HG03558 (cell line): Measurements from ENCODE around the gene VWA1.
"Not testable (repeated sequence)": the region's sequence is repeated elsewhere in the genome, so short reads cannot be mapped to it uniquely, and the experiment has no call there.

Experiments
- ATAC-seq: cut with Tn5 transposase; IDR thresholded peaks from one replicate; pipeline ENCODE4 v1.9.1; 2021; ENCODE audit warnings: moderate number of reproducible peaks; ENCODE audit not compliant: unreplicated experiment; ENCODE audit errors: extremely low read depth

VWA1 gene

DNA sequence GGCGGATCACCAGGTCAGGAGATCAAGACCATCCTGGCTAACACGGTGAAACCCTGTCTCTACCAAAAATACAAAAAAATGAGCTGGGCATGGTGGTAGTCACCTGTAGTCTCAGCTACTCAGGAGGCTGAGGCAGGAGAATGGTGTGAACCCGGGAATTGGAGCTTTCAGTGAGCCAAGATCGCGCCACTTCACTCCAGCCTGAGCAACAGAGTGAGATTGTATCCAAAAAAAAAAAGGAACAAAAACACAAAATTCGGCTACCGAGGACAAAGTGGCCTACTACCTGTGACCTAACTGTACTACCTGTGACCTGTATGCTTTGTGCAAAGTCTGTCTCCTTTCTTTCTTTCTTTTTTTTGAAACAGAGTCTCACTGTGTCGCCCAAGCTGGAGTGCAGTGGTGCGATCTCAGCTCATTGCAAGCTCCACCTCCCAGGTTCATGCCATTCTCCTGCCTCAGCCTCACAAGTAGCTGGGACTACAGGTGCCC lies 32.5 kb upstream of the VWA1 start:
- not testable (repeated sequence) for ATAC-seq

DNA sequence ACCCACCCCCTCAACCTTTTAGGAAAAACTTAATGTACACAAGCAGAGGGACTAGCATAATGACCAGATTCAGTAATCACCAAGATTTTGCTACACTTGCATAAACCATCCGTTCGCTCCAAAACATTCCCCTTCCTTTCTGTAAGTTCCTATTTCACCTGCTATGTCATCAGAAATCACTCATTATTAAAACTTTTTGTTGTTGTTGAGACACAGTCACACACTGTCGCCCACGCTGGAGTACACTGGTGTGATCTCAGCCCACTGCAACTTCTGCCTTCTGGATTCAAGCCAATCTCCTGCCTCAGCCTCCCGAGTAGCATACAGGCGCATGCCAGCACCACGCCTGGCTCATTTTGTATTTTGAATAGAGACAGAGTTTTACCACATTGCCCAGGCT lies 31.8 kb upstream of the VWA1 start:
- no peak for ATAC-seq

DNA sequence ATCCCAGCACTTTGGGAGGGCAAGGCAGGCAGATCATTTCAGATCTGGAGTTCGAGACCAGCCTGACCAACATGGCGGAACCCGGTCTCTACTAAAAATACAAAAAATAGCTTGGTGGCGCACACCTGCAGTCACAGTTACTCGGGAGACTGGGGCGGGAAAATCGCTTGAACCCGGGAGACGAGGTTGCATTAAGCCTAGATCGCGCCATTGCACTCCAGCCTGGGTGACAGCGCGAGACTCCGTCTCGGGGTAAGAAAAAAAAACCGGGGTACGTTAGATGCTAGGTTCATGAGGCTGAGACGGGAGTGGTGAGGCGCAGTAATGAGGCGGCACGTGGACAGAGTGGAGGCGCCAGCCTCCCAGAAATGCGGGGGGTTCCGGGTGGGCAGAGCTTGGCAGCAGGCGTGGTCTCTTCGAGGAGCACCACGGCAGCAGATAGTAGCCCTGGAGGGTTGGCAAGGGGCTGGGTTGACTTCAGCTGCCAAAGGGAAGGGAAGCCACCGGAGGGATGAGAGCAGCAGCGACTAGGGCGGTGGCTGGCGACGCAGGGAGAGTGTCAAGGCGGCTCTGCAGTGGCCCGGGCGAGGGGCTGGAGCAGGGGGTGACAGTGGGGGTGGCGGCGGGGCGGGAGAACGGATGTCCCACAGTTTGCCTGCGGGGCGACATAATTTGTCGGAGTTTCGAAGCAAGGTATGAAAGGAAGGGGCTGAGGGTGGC lies 29.2 kb upstream of the VWA1 start:
- ATAC-seq, result no peak

DNA sequence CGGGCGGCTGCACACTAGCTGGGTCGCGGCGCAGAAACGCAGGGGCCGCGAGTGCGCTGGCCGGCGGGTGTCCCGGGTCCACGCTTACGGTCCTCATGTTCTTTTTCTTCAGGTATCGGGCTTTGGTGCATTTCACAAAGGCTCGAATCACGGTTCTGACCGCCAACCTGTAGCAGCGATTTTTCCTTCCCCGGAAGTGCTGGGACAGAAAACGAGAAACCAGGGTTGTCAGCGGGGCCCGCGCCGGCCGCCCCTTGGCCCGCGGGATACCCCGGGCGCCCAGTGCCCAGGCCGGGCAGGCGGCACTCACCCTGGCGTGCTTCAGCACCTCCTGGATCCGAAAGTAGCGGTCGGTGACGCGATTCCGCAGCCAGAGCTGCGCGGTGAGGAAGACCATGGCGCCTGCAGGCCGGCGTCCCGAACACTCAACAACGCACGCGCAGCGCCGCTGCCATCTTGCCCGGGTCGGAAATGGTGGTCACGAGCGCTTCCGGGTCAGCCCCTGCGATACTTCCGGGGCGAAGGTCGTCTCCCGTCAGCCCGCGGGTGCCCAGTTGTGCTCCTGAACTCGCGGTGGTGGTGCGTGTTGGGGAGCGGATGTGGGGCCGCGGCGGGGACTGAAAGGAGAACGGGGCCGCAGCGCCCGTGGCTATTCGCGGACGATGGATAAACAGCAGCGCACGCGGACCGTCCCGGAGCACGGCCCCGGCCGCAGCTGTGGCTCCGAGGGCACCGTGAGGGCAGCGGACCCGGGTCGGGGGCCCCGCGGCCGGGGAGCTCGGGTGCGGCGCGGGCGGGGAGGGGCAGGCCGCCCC lies 28.5 kb upstream of the VWA1 start, which contains the start of gene MRPL20:
Gene MRPL20 (minus strand): TSS at position 473 of the 815 bp plus-strand sequence. CDS start 76 bp downstream, at position 397.
- ATAC-seq, result peak; percentile 83

DNA sequence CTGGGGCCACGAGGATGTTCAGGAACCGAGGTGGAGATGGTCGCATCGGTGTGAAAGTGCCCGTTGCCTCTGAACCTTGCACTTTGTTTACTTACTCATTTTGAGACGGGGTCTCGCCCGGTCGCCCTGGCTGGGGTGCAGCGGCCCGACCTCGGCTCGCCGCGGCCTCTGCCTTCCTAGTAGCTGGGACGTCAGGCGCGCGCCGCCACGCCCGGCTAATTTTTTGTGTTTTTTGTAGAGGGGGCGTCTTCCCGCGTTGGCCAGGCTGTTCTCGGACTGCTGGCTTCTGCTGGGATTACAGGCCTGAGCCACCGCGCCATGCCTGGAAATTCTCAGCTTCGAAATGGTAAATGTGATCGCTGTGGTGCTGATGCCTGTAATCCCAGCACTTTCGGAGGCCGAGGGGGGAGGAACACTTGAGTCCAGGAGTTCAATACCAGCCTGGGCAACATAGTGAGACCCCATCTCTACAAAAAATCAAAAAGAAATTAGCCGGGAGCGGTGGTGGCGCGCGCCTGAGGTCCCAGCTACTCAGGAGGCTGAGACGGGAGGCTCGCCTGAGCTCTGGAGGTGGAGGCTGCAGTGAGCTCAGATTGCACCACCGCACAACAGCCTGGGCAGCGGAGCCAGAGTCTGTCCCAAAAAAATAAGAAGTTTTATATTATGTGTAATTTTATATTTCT lies 27.7 kb upstream of the VWA1 start:
- no peak for ATAC-seq

DNA sequence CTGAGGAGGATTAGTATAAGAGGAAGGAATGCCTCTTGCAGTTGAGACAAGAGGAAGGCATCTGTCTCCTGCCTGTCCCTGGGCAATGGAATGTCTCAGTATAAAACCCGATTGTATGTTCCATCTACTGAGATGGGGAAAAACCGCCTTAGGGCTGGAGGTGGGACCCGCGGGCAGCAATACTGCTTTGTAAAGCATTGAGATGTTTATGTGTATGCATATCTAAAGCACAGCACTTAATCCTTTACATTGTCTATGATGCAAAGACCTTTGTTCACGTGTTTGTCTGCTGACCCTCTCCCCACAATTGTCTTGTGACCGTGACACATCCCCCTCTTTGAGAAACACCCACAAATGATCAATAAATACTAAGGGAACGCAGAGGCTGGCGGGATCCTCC lies 25.3 kb upstream of the VWA1 start:
- not testable (repeated sequence) for ATAC-seq

DNA sequence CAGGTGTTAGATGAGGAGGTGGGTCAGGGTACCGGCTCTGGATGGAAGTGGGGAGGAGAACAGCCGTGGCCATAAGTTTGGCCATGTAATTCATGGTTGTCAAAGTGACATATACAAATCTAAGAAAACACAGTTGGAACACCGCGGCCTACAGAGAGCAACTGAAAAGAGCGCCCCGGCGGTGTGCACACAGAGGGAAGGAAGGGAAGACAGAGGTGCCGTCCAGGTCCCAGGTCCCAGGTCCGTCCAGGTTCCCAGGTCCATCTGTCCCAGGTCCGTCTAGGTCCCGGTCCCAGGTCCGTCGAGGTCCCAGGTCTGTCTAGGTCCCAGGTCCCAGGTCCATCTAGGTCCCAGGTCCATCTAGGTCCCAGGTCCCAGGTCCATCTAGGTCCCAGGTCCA lies 23.9 kb upstream of the VWA1 start:
- no peak for ATAC-seq

DNA sequence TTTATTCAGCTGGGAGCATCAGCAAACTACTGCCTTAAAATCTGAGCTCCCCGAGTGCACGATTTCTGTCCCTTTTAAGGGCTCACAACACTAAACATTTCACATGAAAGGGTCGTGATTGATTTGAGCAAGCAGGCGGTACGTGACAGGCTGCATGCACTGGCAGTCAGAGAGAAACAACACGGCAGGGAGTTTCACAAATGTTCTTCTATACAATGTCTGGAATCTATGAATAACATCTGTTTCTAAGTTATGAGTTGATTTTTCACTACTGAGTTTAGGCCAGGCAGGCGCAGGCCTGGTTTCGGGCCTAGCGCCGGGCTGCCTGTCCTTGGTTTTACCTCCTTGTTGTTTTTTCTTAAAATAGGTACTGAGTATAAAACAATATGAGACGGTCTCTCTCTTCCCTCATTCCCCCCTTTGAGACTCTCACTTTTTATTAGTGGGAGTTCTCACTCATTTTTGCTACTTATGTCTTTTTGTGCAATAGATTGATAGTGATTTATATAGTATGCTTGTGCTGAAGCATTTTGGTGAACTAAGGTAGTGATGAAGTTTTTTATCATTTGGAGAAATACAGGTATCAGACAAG lies 23.1 kb upstream of the VWA1 start:
- ATAC-seq, result not testable (repeated sequence)

DNA sequence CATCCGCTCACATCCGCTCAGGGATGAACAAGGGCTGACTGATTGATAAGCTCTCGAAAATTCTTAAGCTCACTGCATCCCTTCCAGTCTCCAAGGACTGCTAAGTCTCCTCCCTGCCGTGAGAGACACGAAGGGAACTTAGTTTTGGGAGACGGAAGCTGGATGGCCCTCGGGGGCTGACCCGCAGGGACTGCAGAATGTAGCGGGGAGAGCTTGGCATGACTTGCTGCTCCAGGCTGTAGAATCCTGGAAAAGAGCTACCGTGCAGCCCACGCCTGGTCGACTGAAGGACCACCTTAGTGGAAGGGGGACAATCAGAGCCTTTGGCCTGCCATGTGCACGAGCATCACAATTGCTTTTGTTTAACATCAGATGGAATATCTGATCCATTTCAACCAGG lies 19.7 kb upstream of the VWA1 start:
- no peak for ATAC-seq

DNA sequence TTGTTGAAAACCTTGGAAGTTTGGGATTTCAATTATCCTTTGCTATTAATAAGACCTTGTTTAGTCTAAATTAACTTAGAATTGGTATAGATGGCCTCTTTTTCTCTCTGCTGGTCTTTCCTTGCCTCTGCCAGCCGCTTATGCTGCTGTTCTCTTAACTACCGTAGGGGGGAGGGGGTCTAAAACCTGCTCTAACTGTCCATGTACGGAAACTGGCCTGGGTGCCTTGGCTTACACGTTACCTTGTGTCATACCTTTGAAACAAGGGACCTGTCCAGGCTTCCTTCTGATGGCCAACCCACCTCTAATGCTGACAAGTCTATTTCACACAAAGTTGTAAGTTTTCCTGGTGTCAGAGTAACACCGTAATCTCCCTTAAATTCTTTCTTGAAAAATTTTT lies 18.1 kb upstream of the VWA1 start:
- not testable (repeated sequence) for ATAC-seq

DNA sequence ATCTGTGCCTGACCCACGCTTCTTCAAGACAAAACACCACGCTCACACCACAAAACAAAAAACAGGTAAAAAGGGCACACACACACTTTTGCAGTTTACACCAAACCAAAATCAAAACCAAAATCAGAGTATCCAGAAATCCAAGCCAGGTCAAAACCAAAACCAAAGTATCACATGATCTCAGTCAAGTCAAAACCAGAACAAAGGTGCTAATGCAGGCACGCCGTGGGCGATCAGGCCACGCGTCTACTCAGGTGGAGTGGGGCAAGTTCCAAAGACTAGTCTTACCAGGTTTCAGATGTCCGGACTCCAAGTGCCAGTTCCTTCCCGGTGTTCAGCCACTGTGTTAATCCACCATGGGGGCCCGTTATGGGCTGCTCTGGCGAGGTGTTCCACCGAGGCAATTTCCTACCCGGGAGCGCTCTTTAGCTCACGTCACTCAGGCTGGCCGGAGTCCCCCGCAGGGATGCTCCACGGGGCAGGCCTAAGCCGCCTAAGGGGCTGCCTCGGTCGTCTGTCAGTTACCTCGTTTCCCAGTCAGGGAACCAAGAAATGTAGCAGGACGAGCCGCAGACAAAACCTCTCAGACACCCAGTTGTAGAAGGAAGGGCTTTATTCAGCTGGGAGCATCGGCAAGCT lies 17.5 kb upstream of the VWA1 start:
- not testable (repeated sequence) for ATAC-seq

DNA sequence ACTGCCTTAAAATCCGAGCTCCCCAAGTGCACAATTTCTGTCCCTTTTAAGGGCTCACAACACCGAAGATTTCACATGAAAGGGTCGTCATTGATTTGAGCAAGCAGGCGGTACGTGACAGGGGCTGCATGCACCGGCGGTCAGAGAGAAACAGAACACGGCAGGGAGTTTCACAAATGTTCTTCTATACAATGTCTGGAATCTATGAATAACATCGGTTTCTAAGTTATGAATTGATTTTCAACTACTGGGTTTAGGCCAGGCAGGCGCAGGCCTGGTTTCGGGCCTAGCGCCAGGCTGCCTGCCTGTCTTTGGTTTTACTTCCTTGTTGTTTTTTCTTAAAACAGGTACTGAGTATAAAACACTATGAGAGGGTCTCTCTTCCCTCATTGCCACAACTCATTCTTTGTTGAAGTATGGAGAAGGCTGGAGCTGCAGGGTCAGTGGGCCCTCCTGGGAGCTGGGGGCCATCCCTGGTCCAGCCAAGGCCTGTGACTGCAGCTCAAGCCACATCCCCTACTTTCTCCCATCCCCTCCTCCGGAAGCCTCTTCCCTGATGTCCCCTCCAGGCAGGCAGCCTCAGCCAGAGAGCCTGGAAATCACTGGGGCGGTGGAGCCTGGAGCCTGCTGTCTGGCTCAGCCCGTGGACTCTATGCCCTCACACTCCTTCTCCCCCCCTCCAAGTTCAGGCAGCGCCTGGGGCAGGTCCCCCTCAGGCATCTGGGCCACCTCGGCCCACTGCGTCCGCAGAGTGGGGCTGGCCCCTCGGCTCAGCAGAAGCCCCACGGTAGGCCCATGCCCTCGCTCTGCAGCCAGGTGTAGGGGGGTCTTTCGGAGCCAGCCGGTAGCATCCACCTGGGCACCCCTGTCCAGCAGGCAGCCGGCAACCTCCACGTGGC lies 16.8 kb upstream of the VWA1 start:
- no peak for ATAC-seq

DNA sequence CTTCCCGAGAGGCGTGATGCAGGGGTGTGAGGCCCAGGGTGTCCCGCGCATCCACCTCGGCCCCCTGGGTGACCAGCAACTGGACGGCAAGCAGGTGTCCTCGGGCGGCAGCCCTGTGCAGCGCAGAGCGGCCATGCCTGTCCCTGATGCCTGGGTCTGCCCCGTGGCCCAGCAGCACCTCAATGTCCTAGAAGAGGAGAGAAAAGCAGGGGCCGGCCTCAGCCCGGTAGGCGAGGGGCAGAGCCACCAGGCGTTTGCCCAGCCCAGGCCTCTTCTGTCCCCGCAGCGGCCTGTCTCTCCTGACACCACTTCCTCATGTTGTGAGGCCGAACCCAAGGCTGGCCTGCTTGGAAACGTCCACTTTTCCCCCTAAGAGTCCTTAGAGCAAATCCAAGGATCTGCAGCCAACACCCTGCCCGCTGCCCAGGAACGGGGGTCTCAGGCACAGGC lies 16.1 kb upstream of the VWA1 start:
- ATAC-seq, result no peak

DNA sequence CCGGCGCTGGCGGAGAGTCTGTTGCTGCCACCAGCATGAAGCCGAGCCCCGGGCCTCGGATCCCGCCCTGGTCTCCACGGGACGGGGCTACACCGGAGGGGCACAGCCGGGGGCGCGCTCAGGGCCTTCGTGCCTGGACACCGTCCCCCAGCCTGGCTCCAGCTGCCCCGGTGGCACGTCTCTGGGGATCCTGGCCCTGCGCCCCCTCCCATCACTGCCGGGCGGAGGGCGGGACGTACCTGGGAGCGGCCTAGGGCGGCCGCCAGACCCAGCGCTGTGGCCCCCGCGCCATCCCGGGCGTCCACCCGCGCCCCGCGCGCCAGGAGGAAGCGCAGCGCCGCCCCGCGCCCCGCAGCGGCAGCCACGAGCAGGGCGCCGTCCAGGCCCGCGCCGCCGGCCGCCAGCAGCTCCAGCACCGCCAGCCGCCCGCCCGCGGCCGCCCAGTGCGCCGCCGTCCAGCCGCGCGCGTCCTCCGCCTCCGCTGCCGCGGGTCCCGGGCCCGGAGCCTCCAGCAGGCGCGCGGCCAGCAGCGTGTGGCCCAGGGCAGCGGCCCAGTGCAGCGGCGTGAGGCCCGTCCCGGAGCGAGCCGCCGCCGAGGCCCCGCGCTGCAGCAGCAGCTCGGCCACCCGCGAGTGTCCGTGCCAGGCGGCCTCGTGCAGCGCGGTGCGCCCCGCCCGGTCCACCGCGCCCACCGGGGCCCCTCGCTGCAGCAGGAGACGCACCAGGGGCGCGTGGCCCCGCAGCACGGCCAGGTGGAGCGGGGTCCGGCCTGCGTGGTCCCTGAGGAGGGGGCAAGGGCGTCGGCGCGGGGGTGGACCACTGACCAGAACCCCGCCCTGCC lies 15.5 kb upstream of the VWA1 start:
- no peak for ATAC-seq

DNA sequence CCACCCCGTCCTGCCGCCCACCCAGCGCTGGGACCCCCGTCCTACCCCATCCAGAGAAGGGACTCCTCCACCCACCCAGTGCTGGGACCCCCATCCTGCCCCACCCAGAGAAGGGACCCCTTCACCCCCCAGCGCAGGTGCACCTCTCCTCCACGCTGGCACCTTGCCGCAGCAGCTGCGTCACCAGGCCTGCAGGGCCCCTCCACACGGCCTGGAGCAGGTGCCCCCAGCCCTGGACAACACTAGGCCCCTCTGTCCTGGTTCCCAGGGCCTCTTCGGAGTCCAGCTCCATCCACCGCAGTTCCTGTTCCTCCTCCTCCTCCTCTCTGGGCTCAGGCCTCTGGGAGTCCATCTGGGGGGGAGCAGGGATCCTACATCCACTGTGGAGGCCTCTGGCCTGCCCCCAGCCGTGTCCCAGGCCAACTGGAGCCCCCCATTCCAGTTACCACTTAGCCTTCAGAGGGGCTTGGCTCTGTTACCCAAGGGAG lies 14.8 kb upstream of the VWA1 start:
- ATAC-seq, result no peak

DNA sequence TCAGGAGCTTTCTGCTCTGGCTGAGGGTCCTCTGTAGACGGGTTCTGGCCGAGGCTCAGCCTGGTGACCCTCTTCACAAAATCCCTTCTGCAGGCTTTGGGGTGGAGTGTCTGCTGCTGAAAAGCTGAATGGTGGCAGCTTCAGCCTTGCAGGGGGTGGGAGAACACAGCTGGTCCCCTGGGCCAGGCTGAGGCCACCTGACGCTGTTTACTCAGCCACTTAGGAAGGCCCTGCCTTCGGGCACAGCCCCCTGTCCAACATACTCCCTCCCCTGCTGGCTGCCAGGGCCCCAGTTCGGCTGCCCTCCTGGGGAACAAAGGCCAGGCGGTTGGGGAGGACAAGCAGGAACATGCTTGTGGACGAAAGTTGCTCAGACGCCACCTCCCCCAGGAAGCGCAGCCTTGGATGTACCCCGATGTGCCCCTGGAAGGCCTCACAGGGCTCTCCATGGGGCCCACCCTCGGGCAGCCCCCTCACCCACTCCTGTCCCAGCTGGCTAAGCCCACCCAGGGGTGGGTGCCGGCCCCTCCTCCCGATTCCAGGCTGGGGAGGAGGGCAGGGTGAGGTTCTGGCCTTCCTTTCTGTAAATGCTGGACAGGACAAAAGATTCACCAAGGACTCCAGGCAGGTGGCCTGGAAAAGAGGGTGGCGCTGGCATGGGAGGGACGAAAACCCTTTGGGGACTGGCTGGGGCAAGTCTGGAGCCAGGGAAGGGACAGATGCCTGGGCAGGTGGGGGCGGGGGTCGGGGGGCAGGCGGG lies 14.2 kb upstream of the VWA1 start, which contains the start of gene ANKRD65:
Gene ANKRD65 (minus strand): TSS at position 130 of the 760 bp plus-strand sequence. CDS start 271 bp downstream, outside the sequence.
- ATAC-seq, result no peak

DNA sequence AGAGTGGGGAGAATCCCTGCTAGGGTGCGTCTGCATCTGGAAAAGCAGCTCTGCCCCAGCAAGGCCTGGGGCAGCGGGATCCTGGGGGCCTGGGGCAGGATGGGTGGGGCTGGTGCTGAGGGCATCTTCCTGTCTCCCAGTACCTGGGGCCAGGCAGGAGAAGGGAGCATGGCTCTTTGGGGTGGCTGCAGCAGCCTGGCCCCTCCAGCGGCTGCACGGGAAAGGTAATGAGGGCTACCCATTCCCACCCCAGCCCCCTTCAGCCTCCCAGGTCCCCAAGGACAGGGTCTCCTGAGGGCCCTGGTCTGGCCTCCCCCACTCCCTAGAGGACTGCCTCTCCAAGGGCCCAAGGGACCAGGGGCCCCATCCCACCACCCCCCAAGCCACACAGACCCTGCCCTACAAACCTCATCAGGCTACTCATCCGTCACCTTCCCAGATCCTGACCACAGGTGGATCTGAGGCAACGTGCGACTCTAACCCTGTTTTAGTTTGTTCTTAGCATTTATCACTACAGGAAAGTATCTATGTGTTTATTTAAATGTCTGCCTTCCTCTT lies 13.5 kb upstream of the VWA1 start:
- ATAC-seq, result no peak
